K562 (cell line): Measurements from ENCODE around the gene ADCYAP1R1. TPM values are rescaled to one million over a fixed set of nuclear protein-coding genes. Genes with fewer than 3 reads are reported as not detected.

Experiments used
- ATAC-seq: fragments of 200-7000 bp; cut with Tn5 transposase; 3 replicates; pipeline ENCODE4 v1.9.1; 2020; ENCODE audit warnings: moderate library complexity
- BruUV-seq: library from RNA; stranded (reverse); fragments of 400-500 nt; replicated peaks from 2 replicates; lab custom pipeline; 2021; lab: Mats Ljungman, UMichigan
- CTCF ChIA-PET: fragments of 300-600 bp; formaldehyde crosslinking; extraction: SDS; loops from one replicate; lab custom pipeline; 2021; ENCODE audit warnings: low intra/inter-chr PET ratio; lab: Yijun Ruan, JAX
- POLR2A ChIA-PET: fragments of 300-600, 350-650 bp; sonication (Branson Sonifier 250); formaldehyde crosslinking; extraction: SDS; loops from one replicate; lab custom pipeline; 2021; ENCODE audit warnings: antibody characterized with exemption, inconsistent platforms; lab: Yijun Ruan, JAX
- DNase-seq, 4 experiments: peaks; one replicate each; pipeline versions ENCODE4 v3.0.0 to v3.0.0-alpha.2; 2011 to 2018; ENCODE audit warnings: low spot score in 3 of 4, mixed read lengths in 3 of 4; ENCODE audit errors: extremely low read depth in 1 of 4
- FAIRE-seq: peaks from 2 replicates; lab custom pipeline; 2011; peaks lifted over from hg19 to GRCh38; lab: Jason Lieb, UNC
- H2AFZ ChIP-seq: 2 replicates; pipeline ENCODE4 v1.6.0; 2011; ENCODE audit warnings: low read depth, low read length, control low read depth, inconsistent platforms
- H3K27ac ChIP-seq: fragments of 200-600 bp; 3 replicates; pipeline ENCODE4 v1.8.0; 2011; ENCODE audit warnings: low read depth, mild to moderate bottlenecking, control low read depth, inconsistent platforms, low read length, moderate library complexity, mixed read lengths; ENCODE audit errors: extremely low read depth
- H3K27me3 ChIP-seq, 2 experiments: fragments of 300-600 bp in 1 of 2; 2 replicates in 1 of 2; 3 replicates in 1 of 2; pipeline versions ENCODE4 v1.6.0 to v1.8.0; 2011; ENCODE audit warnings: inconsistent platforms in 2 of 2, low read length in 2 of 2, mild to moderate bottlenecking in 1 of 2, mixed read lengths in 1 of 2, moderate library complexity in 1 of 2; ENCODE audit not compliant: control insufficient read depth in 2 of 2, insufficient read depth in 2 of 2
- H3K36me3 ChIP-seq: fragments of 300-600 bp; 3 replicates; pipeline ENCODE4 v1.8.0; 2011; ENCODE audit warnings: mild to moderate bottlenecking, low read length, inconsistent platforms; ENCODE audit not compliant: control insufficient read depth, insufficient read depth
- H3K4me1 ChIP-seq, 2 experiments: fragments of 200-600 bp in 1 of 2; replicated peaks in 1 of 2; 2 replicates in 1 of 2; 3 replicates in 1 of 2; pipeline versions ENCODE4 v1.5.1 to v1.8.0; 2011; ENCODE audit warnings: inconsistent platforms in 2 of 2, low read length in 2 of 2, mild to moderate bottlenecking in 1 of 2, mixed read lengths in 1 of 2, moderate library complexity in 1 of 2; ENCODE audit not compliant: control insufficient read depth in 2 of 2, insufficient read depth in 2 of 2
- H3K4me2 ChIP-seq: 2 replicates; pipeline ENCODE4 v1.6.1; 2011; ENCODE audit warnings: low read length, control low read depth, inconsistent platforms, mixed read lengths; ENCODE audit not compliant: insufficient read depth
- H3K4me3 ChIP-seq: fragments of 200-600 bp; sonication (generic), shearing (Covaris generic); 2 replicates; pipeline ENCODE4 v1.5.1; 2016; ENCODE audit warnings: control low read depth, inconsistent platforms
- H3K79me2 ChIP-seq: fragments of 200-600 bp; 3 replicates; pipeline ENCODE4 v1.8.0; 2011; ENCODE audit warnings: low read length, inconsistent platforms; ENCODE audit not compliant: control insufficient read depth, insufficient read depth
- H3K9ac ChIP-seq, 2 experiments: 2 replicates each; pipeline versions ENCODE4 v1.6.0 to v1.6.1; 2011; ENCODE audit warnings: low read depth in 2 of 2, low read length in 2 of 2, control low read depth in 1 of 2, inconsistent platforms in 1 of 2, mild to moderate bottlenecking in 1 of 2, mixed read lengths in 1 of 2; ENCODE audit not compliant: insufficient read depth in 1 of 2
- H3K9me1 ChIP-seq: one replicate; pipeline ENCODE4 v1.6.0; 2011; ENCODE audit warnings: inconsistent platforms, mild to moderate bottlenecking, low read length, moderate library complexity; ENCODE audit not compliant: control insufficient read depth, insufficient read depth
- H3K9me3 ChIP-seq: replicated peaks from 2 replicates; pipeline ENCODE4 v1.5.1; 2011; ENCODE audit warnings: low read depth, low read length, inconsistent platforms; ENCODE audit not compliant: control insufficient read depth, insufficient read depth
- H4K20me1 ChIP-seq: replicated peaks from 2 replicates; pipeline ENCODE4 v1.6.1; 2011; ENCODE audit warnings: low read length, inconsistent platforms, mixed read lengths; ENCODE audit not compliant: control insufficient read depth, insufficient read depth
- ASH1L ChIP-seq: fragments of 450-650 bp; IDR thresholded peaks from 2 replicates; pipeline ENCODE4 v1.6.1; 2018; ENCODE audit warnings: borderline replicate concordance, mild to moderate bottlenecking, low read depth; ENCODE audit not compliant: partially characterized antibody
- KDM2B ChIP-seq: fragments of 250-450 bp; sonication (Bioruptor Pico); IDR thresholded peaks from 2 replicates; pipeline ENCODE4 v1.8.0; 2021; ENCODE audit warnings: mild to moderate bottlenecking, moderate library complexity
- RAD21 ChIP-seq, 2 experiments: fragments of 250-450 bp in 1 of 2; fragments of 450-650 bp in 1 of 2; sonication (Bioruptor Pico) in 1 of 2; formaldehyde crosslinking in 1 of 2; IDR thresholded peaks in 1 of 2; conservative IDR thresholded peaks in 1 of 2; 2 replicates each; pipeline versions ENCODE4 v1.4.0 to v1.8.0; 2020 to 2022; ENCODE audit warnings: mild to moderate bottlenecking in 2 of 2, moderate library complexity in 1 of 2
- TAL1 ChIP-seq: fragments of 450-650 bp; IDR thresholded peaks from 2 replicates; pipeline ENCODE4 v1.6.1; 2016; ENCODE audit warnings: mild to moderate bottlenecking
- ZNF184 ChIP-seq: sonication (generic); formaldehyde crosslinking; IDR thresholded peaks from 2 replicates; pipeline ENCODE4 v1.5.0; 2020; ENCODE audit warnings: missing genetic modification reagents
- ZNF408 ChIP-seq: fragments of 250-450 bp; sonication (Bioruptor Pico); IDR thresholded peaks from 2 replicates; pipeline ENCODE4 v1.4.0; 2020; ENCODE audit warnings: low read depth, mild to moderate bottlenecking, moderate library complexity
- in situ Hi-C: fragments of 300-500 bp; cut with MboI; formaldehyde crosslinking; loops from 4 replicates; pipeline ENCODE4 v1.15.0; 2018; ENCODE audit warnings: inconsistent platforms, mixed read lengths
- intact Hi-C: fragments of 100-400 bp; cut with micrococcal nuclease; formaldehyde crosslinking; loops from 2 replicates; pipeline ENCODE4 v1.14.2; 2022
- polyA plus RNA-seq, 8 experiments: library from polyadenylated mRNA; depleted of rRNA in 4 of 8; stranded (reverse) in 5 of 8; unstranded in 3 of 8; fragments of >200 nt; fragmentation: Nextera tagmentation in 2 of 8; fragmentation: Illumina TruSeq in 1 of 8; extraction: Ambion mirVana in 2 of 8; extraction: Trizol in 1 of 8; gene quantifications; 2 replicates each; pipeline versions ENCODE4 v1.2.1 to v1.2.3, GENCODE V29; 2011 to 2014; ENCODE audit warnings: inconsistent platforms in 1 of 8, missing spikeins in 1 of 8
- total RNA-seq, 7 experiments: library from RNA; depleted of rRNA in 6 of 7; stranded (reverse); fragments of >200 nt in 6 of 7; fragmentation: Illumina TruSeq in 2 of 7; extraction: Trizol in 2 of 7; gene quantifications; 2 replicates each; pipeline versions ENCODE4 v1.2.1 to v1.2.3, GENCODE V29; 2011 to 2021; ENCODE audit warnings: low replicate concordance in 1 of 7
- TF ChIP-seq, protein P1 (sequence below), 3 experiments: IDR thresholded peaks in 2 of 3; conservative IDR thresholded peaks in 1 of 3; 2 replicates each; pipeline ENCODE4 v1.5.1; 2011 to 2012; ENCODE audit warnings: low read length in 3 of 3, mild to moderate bottlenecking in 3 of 3, control low read depth in 2 of 3, improper control_type of control experiment in 1 of 3, inconsistent platforms in 1 of 3, low read depth in 1 of 3, mixed read lengths in 1 of 3, moderate library complexity in 1 of 3; ENCODE audit not compliant: insufficient read depth in 2 of 3

ADCYAP1R1 gene
- total and polyA plus RNA-seq, 9 of the 15 experiments (the other 6 are each of a cell fraction or from before 2014, with no cell fraction given), result 0.03 to 0.07 TPM; not detected in 7

- intact Hi-C loops (no loop called here), in situ Hi-C loops (loop anchor here (25.0 kb wide), 1 partner anchor 342 kb away; no protein-coding TSS in a partner anchor)
- ChIA-PET POLR2A (no interaction called here), CTCF (no interaction called here)
- H4K20me1 ChIP-seq, result no peaks in the 10 kb centered on the region
- no peaks in the 10 kb centered on the region for H3K4me1 ChIP-seq
- no peaks in the 10 kb centered on the region for H3K9me1 ChIP-seq
- no peak overlapping the region for H3K9ac ChIP-seq
- no peak for ATAC-seq
- H3K27me3 ChIP-seq, result no peaks in the 10 kb centered on the region
- no peak overlapping the region for H3K4me2 ChIP-seq
- no peaks in the 10 kb centered on the region for H3K9me3 ChIP-seq
- no peak overlapping the region for H2AFZ ChIP-seq
- no peak overlapping the region for H3K27ac ChIP-seq
- no peak overlapping the region for H3K4me3 ChIP-seq
- no peaks in the 10 kb centered on the region for H3K79me2 ChIP-seq
- H3K36me3 ChIP-seq, result no peaks in the 10 kb centered on the region
- BruUV-seq, result no TSS peak
- DNase-seq, result no peak
- TF ChIP-seq KDM2B (CRISPR knock-in tag) (no peak), ZNF408 (CRISPR knock-in tag) (no peak), ASH1L (no peak), ZNF184 (no peak), TAL1 (no peak), RAD21 (CRISPR knock-in tag; conservative IDR thresholded peaks at IDR 0.05 in 1 of 2, IDR thresholded peaks at IDR 0.05 in 1 of 2) (peak in 1 of 2 experiments; percentile 35; a peak in 2 of 4 replicates)
- TF ChIP-seq, protein P1, sequence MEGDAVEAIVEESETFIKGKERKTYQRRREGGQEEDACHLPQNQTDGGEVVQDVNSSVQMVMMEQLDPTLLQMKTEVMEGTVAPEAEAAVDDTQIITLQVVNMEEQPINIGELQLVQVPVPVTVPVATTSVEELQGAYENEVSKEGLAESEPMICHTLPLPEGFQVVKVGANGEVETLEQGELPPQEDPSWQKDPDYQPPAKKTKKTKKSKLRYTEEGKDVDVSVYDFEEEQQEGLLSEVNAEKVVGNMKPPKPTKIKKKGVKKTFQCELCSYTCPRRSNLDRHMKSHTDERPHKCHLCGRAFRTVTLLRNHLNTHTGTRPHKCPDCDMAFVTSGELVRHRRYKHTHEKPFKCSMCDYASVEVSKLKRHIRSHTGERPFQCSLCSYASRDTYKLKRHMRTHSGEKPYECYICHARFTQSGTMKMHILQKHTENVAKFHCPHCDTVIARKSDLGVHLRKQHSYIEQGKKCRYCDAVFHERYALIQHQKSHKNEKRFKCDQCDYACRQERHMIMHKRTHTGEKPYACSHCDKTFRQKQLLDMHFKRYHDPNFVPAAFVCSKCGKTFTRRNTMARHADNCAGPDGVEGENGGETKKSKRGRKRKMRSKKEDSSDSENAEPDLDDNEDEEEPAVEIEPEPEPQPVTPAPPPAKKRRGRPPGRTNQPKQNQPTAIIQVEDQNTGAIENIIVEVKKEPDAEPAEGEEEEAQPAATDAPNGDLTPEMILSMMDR (IDR thresholded peaks at IDR 0.05 in 2 of 3, conservative IDR thresholded peaks at IDR 0.05 in 1 of 3; ENCODE audit: insufficient read depth in 2 of 3, low read depth in 1 of 3, low read length in 3 of 3), result peak in 2 of 3 experiments; percentile 31 to 33; a peak in 2 of 6 replicates
- no peak for FAIRE-seq
Measured at GRCh38 chr7:31145339-31145738, 93.2 kb downstream of the ADCYAP1R1 start.
